ENCODE measurements around the gene DLD.
"Not testable (repeated sequence)": the region's sequence is repeated elsewhere in the genome, so short reads cannot be mapped to it uniquely, and the experiment has no call there.

DLD gene

DNA sequence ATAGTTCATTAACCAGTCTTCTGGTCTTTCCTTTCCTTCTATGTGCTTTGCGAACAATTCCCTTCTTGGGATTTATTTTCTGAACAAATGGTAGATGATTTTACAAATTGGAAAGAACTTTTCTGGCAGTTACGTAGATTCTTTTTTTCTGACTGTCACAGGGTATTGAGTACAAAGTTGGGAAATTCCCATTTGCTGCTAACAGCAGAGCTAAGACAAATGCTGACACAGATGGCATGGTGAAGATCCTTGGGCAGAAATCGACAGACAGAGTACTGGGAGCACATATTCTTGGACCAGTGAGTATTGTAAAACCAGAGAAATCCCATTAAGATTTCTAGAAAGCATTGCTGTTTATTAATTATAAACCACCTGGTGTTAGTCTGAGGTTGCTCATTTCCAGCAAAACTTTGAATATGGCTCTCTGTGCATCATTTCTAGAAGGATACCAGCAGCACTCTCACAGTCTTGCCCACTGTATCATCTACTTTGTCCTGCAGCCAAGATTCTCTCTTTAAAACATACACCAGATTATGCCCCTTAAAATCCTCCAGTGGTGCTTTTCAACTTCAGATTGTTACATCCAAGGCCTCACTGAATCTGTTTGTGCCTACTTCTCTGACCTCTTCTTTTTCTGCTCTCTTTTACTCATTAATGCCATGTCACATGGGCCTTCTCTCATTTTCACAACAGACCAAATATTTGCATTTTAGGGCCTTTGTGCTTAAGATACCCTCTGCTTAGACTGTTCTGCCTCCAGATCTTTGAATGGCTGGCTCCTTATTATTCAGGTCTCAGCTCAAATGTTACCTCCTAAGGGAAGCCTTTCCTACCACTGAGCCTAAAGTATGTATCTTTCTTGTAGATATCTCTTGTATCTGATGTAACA lies 27.0 kb downstream of the DLD start:
- no peak for DNase-seq

DNA sequence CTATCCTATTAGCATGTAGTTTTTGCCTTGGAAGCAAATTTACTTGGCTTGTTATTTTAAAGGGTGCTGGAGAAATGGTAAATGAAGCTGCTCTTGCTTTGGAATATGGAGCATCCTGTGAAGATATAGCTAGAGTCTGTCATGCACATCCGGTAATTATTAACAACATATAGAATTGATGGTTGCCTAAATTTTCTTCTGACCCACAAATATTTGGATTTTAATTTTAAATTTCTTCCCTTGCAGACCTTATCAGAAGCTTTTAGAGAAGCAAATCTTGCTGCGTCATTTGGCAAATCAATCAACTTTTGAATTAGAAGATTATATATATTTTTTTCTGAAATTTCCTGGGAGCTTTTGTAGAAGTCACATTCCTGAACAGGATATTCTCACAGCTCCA lies 28.0 kb downstream of the DLD start:
- DNase-seq: no peak

DNA sequence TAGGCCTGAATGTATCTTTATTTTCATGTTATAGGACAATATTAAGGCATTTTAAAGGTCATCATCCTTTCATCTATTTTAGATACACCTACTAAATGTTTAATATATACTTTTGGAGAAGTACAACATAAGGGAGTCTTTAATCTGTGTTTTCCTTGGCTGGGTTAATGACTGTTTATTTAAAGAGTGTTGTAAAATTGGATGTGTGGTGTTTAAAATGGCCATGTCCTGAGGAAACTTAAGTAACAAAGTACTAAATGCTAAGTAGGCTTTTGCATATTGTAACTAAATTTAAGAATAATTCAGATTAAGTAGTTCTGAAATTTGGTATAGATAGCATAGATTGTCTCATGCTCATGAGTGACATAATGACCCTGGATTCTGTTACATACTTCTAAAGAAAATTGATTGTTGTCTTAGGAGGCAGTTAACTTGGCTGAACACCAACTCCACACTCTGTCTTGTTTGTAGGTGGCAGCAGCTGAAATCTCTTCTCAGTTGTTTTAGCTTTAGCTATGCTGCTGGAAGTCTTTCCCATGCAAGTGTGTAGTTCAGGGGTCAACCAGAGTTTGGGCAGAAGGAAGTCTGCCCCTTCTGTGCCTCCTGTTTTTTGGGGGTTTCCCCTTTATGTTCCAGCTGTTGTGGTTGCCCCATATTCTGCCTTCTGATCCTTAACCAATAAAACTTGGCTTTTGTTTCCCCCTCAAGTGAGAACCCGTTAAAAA lies 29.2 kb downstream of the DLD start:
- DNase-seq: no peak

DNA sequence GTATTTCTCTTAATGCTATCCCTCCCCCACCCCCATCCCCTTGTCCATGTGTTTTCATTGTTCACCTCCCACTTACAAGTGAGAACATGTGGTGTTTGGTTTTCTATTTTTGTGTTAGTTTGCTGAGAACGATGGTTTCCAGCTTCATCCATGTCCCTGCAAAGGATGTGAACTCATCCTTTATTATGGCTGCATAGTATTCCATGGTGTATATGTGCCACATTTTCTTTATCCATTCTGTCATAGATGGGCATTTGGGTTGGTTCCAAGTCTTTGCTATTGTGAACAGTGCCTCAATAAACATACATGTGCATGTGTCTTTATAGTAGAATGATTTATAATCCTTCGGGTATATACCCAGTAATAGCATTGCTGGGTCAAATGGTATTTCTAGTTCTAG lies 30.8 kb downstream of the DLD start:
- DNase-seq: not testable (repeated sequence)

DNA sequence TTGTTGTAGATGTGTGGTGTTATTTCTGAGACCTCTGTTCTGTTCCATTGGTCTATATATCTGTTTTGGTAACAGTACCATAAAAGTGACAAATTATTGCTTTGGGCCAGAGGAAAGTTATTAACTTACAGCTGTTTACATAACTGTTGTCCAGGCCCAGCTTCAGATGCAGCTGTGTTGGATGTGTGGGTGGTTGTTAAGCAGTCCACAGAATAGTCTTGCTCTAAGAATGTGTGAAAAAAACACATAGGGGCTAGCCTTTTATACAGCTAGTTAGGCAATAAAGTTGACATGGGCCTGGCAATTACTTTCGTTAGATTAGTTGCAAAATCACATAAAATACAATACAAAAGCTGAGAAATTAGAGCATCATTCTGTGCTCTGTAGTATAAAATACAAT lies 31.9 kb downstream of the DLD start:
- no peak for DNase-seq

DNA sequence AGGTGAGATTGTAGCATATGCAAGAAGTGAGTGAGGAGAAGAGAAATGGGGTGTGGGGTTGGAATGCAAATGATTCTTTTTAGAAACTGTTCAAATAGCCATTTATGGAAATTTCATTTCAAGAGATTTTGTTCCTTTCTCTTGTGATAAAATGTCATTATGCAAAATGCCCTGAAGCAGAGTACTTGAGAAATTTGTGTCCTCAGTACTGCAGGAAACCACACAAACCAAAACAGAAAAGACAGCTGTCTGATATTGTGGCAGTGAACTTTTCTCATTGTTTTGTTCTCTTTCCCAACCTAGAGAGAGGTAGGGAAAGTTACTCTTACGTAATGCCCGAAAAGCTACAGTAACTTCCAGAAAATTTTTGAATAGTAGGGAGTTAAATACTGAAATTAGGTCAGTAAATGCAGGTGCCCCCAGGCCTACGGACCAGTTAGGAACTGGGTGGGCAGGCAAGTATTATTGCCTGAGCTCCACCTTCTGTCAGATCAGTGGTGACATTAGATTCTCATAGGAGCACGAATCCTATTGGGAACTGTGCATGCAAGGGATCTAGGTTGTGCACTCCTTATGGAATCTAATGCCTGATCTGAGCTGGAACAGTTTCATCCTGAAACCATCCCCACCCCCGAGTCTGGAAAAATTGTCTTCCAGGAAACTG lies 34.0 kb downstream of the DLD start:
- DNase-seq: no peak

DNA sequence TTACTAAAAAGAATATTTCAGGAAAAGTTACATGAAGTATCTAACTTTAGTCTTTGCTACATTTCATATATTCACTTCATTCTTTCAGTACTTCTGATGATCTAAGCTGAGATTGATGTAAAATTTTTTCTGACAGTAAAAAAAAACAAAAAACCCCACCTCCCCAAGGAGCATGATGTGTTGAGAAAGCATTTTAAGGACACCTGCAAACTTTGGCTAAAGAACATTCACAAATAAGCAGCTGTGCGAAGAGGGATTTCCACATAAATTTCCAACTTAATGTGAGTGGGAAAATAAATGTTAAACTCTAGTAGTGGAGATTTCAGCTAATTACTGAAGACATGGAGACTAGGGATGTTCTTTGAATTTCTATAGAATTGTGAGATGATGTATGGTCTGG lies 35.5 kb downstream of the DLD start:
- DNase-seq: no peak

DNA sequence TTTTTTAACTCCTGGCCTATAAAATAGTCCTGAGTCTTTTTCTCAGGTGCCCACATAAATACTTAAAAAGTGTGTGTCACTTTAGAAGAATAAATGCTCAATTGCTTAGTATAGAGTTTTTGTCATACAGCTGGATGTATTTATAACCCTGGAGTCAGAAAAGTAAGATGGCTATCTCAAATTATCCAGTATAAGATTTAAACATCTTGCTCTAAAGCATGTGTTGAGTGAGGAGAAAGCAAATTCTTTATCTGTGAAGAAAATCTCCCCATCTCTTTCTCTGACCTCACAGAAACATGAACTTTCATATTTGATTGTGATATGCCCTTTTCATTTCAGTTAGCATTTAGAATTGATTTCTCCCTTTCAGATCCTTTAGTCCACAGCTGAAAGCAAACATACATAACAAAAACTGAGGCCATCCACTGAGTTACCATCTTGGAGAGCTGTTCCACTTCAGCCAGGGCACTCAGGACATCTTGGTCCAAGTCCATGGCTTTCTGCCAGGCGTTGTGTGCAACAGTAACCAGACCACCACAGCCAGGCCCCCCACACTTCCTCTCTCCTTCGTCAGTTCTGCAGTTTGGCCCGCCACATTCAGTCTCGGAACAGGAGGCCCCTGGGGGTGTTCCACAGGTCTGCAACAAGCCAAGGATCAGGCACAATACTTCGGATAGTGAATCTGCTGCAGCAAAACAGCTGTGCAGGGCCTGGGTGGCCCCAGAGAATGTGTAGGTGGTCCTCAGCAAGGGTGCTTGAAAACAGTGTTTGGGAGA lies 40.9 kb downstream of the DLD start:
- no peak for DNase-seq

DNA sequence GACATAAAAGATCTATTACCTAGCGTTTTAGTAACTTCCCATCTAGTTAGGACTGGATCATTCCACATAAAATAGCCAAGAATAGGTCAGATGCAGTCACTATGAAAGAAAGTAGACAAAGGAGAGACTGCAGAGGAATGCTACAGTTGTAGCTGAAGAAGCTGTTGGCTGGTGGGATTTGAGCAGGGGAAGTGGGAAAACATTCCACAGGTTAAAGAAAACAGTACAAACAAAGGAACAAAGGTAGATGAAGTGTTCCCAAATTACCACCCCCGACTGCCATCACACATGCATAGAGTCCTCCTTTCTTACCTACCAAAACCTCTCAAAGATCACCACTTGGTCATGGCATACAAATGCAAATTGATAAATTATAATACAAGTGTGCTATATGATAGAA lies 41.8 kb downstream of the DLD start:
- no peak for DNase-seq

DNA sequence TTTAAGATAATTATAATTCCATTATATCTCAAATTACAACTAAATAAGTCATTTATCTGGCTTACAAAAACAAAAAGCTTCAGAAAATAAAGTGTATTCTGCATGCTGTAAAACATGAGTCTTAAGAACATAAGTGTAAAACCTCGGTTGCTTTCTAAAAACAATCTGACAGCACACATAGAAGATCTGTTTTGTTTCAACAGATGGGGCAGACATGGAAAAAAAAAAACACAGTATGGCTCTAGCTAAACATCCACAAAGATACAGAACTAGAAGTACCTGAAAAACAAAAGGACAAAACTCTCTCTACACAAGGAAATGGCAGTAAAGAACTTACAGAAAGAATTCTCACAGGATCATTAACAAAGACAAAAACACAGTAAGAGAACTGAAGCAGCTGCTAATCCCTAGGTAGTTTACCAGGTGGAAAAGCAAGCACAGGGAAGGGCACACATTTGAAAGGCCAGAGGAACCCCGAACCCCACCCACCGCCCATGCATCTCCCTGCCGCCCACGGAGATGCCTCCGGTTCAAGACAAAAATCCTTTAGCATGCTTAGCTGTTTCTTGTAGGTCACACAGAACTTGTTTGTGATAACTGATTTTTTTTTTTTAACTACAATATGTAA lies 42.5 kb downstream of the DLD start:
- DNase-seq: no peak

DNA sequence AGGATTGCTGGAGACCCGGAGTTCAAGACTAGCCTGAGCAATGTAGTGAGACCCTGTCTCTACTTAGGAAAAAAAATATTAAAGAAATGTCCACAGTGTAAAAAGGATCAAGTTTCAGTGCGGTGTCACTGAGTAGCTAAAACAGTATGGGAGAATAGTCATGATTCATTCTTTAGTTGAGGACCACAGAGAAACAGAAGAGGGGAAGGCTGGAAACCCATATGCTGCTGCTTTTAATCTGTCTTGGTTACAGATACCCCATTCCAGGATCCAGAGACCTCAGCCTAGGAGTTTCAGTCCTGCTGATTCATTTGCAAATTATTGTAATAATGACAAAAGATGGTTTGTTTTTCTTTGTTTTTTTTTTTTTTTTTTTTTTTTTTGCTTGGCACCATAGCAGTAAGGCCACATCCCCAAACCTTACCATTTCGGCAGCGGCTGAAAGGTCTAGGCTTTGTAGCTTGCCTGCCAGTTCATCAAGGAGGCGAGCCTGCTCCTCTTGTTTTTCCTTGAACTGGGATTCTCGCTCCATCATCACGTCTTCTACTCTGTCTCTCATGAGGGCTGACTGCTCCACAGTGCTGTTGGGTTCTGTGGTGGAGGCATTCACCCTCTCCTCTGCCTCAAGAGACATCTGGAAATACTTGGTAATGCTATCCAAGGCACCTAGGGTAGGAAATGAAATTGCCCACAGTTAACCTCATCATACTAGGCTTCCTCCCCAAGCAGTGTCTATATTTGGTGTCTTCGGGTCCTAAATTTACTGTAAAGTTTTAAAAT lies 44.2 kb downstream of the DLD start:
- DNase-seq: no peak

DNA sequence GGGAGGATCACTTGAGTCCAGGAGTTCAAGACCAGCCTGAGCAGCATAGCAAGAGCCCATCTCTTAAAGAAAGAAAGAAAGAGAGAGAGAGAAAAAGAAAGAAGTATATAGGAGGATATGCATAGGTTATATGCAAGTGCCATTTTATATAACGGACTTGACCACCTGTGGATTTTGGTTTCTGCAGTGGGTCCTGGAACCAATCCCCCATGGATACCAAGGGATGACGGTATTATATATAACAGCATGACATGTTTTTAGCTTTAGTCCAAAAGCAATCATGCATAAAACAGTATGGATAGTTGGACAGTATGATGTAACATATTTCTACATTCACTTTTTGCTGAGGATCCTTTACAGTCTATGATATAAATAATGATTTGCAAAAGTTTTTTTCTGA lies 45.3 kb downstream of the DLD start:
- DNase-seq: no peak

DNA sequence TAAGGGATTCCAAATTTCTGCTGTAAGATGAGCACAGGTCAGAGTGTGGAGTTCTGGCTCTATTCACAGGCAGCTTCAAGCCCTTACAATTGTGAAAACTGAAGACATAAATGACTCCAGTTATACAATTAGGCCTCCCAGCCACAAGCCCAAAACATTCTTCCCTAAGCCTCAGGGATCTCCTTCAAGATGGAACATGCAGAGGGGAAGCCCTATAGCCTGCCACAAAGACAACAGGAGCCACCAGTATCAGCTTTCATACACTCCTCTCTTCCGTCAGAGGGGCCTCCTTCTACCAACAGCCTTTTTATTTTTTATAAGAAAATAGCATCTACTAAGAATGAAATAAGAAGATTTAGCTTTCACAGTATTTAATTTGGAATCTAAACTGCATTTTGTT lies 46.5 kb downstream of the DLD start:
- DNase-seq: no peak

DNA sequence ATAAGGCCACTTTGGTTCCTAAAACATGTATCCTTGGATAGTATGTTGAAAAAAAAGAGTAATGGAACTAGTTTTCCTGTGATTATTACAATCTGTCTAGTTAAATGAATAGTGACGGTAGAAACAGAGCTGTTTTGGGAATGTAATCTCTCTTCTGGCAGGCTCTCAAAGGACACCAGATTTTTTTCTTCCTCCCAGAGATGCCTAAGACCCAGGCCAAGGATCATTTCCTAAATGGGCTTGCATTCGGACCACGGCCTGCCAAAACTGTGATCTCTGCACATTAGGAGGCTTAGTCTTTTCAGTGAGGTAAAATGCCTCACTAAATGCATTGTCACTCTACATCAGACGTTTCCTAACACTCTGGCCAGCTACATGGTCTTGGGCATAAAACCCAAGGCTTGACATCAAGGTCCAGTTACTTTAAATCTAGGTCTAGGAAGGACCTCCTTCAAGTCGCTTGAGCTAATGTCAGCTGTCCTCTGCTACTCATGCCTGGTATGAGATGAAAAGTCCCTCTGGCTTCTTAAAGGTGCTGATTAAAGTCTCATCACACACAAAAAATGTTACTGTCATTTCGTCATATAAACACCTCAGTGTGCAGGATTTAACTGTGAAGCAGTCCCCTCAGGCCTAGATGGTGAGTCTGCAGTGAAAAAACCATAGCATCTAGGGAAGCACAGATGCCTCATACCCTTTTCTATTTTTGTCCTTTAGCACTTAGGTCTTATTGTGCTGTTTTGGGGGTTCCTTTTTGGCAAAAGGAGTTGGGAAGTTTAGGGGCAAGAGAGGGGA lies 47.7 kb downstream of the DLD start:
- no peak for DNase-seq

DNA sequence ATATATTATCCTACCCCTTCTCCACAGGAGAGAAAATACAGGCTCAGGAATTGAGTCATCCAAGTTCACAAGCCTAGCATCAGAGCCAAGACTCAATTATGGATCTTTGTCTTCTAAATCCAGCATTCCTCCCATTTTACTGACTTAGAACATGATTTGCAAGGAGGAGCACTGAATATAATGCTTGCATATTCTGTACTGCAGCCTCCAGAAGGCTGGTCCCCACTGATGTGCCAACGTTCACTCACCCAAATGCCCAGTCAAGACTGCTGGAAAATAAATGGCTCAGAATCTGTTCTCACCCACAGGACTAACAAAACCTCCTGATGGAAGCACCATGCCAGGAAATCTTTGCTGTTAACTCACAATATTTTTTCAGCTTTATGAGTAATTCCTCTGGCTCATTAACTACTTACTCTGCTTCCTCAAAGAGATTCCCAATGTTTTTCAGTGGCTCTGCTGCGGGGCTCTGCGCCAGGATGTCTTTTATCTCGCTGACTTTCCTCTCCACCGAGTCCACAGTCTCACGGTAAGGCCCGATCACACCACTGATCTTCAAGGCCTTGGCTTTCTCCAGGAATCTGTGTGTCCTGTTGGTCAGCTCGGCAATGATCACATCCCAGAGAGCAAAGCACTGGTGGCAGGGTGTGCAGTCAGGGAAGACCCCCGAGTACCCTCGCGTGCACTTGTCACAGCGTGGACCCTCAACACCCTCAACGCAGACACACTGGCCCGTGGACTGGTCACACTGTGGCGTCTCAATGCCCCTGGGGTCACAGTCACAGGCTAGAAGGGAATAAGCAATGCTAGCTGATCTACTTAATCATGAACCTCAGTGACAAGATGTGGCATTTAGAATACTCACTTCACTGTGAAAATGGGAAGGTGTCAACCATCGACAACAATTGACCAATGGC lies 48.8 kb downstream of the DLD start:
- DNase-seq: no peak

DNA sequence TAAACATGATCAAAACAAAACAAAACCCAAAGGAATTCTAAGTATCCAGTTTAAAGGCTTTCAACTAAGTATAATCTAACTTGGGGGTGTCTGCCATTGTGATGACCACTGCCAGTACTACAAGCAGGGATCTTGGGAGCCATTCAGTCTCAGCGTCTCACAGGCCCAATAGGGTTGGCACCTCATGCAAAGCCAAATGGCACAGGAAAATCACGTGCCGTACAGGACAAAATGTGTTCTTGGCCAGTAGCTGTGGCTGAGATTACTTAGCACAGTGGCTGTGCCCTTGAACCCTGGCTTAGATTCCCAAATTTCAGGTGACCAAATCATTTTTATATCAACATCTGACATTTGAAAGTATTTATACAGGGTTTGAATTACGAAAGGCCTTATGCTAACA lies 50.0 kb downstream of the DLD start:
- DNase-seq: no peak

DNA sequence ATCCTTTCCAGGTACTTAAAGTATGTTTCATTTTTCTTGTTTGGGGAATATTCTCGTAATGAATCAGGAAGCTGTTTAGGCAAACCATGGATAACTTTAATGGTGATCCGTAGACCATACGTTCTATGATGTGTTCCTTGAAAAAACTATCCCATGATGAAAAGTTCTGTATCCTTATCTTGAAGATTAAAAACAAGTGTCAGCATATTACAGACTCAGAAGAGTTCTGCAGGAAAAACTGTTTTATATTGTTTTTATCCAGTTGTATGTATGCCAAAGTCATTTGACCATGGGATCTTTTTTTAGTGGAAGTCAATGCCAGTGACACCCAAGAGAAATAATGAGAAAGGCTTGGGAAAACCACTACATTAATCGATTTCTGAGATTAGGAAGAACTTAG lies 52.0 kb downstream of the DLD start:
- no peak for DNase-seq

DNA sequence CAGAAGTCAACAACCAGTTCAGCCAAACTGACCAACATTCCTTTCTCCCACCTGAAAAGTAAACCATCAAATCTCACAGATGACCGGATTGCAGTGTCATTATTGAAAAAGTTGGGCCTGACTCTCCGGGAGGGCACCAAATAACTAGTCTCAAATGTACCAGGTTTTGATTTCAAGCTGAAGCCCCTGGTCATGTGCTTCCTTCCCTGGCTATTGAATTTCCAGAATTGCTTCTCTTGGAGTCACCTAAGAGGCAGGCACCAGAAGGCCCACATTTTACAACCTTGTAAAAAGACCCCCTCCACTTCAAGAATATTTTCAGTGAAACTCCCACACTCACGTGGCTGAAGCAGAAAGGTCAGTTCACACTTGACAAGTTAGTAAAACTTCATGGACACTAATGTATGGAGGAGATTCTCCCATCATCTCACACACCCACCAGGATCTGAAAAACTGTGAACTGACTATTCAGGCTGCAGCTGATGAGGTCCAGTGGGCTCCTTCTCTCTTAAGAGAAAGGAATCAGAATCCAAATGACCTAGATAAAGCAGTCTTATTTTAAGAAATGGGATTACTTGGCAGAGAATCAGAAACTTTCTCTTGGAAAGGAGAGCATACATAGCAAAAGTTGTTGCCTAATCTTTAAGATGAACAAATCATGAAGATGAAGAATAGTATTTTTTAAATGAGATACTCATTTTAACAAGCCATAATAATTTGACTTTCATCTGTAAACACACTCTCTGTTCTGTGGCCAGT lies 53.6 kb downstream of the DLD start:
- no peak for DNase-seq

DNA sequence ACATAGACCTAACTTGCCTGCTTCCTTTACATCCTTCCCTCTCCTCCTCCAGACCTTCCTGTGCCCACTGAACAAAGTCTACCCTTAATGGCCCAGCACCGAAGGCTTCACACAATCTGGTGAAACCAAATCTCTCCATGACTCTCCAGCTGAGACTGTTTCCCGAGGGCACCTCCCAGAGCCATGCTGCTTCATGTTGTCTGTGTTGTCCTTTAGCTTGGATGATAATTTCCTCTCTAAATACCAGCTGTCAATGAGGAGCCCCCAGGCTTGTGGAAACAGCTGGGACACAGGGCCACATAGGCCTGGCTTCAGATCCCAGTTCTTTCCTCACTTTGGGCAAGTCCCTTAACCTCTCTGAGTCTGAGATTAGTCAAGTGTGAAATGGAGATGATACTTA lies 54.3 kb downstream of the DLD start:
- DNase-seq: no peak

Data from CD4-positive, alpha-beta T cell treated with Interleukin-4 for 4 hours (primary cell).